ENCODE results near the gene GALE.
"Not testable (repeated sequence)": the region's sequence is repeated elsewhere in the genome, so short reads cannot be mapped to it uniquely, and the experiment has no call there.

The GALE gene

GRCh38 chr1:23791516-23792047 is 9.0 kb downstream of the GALE start:
- no peak for DNase-seq

GRCh38 chr1:23790696-23791515 is 9.6 kb downstream of the GALE start, which contains the start of gene LYPLA2:
Gene LYPLA2, plus strand, starts transcription at chr1:23791145. Its CDS starts 1,538 bp downstream, at chr1:23792683.
- no peak for DNase-seq

- DNase-seq = no peak
Measured at GRCh38 chr1:23788695-23789094, 11.9 kb downstream of the GALE start.

- no peak for DNase-seq
Measured at GRCh38 chr1:23787701-23788100, 12.9 kb downstream of the GALE start.

DNA sequence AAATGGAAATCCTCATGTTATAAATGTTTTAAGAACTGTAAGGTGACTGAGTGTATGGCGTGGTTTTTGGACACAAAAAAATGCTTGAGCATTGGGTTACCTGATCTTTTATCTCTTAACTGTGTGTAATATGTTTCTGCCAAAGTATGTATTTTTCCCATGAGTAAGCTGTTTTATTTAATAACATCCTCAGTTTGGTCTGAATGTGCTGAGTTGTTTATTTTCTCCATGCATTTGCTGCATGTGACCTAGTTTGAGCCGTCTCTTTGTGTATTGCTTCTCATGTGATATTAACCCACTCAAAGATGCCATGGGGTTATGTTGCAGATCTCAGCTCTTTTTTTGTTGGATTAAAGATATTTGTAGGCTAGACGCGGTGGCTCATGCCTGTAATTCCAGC is 15.7 kb downstream of the GALE start:
- no peak for DNase-seq

DNA sequence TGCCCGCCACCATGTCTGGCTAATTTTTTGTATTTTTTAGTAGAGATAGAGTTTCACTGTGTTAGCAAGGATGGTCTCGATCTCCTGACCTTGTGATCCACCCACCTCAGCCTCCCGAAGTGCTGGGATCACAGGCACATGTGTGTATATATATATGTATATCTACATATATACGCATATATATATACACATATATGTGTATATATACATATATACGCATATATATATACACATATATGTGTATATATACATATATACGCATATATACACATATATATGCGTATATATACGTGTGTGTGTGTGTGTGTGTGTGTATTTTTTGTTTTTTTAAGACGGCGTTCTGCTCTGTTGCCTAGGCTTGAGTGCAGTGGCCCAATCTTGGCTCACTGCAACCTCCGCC is 17.4 kb downstream of the GALE start:
- DNase-seq = not testable (repeated sequence)

DNA sequence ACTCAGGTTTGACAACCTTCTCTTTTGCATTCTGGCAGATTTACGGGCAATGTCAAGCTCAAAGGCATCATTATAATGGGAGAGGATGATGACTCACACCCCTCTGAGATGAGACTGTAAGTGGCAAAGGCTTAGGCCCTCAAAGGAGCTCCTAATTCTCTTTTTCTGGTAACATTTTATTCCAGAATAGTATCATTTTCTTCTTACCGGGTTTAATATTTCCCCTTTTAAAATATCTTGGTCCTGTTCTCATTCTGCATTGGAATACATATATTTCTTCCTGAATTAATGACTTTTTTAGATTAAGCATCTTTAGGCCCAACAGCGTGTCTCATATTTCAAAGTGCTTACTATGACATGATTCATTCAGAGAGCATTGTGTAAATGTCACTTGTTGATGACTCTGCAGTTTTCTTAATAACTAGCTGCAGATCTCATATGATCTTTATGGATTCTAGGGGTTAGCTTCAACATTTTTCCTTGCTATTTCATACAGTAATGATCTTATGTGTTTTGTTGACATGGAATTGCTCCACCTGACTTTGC is 20.7 kb downstream of the GALE start:
- DNase-seq = no peak

DNA sequence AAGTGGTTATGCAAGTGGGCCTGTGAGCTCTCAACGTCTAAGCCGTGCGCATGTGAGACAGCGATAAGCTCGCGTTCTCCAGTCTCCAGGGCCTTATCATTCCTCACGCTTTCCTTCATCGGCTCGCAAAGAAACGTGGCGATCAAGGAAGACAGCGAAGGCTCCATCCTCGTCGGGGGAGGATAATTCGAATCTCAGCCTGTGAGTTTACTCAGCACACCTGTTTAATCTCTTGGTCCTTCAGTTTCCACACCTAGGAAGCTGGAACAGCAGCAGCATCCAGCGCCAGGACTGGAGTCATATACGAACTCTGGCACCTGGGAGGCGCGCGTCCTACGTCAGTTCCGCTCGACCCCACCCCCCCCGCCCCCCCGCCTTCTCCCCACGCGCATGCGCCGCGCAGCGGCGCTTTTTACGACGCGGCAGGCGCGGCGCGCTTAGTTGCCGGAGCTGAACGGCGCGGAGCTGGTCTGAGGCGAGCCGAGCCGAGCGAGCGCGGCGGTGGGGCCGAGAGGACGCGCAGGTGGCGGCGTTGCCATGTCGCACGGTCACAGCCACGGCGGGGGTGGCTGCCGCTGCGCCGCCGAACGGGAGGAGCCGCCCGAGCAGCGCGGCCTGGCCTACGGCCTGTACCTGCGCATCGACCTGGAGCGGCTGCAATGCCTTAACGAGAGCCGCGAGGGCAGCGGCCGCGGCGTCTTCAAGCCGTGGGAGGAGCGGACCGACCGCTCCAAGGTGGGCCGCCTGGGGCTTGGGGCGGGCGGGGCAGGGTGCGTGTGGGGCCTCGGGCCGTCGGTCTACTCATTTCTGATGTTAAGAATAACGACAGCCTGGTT is 22.4 kb downstream of the GALE start, which contains the start of gene PITHD1:
PITHD1 (plus strand) TSS at position 440 of the 836 bp plus-strand sequence; CDS start at position 538, 98 bp downstream.
- peak; percentile 63 for DNase-seq

DNA sequence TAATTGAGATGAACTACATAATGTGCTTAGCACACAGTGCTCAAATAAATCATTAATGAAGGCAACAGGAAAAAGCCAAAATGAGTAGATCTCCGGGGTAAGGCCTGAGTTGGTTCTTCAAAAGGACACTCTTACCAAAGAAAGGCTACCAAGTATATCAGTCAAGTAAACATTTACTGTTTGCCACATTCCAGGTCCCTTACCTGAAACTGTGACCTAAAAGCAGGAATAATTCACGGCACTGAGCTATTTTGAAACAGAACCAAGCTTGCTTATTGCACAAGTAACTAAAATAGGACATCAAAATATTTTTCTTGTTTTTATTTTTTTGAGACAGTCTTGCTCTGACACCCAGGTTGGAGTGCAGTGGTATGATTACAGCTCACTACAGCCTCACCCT is 24.3 kb downstream of the GALE start:
- no peak for DNase-seq

GRCh38 chr1:23774174-23774880 is 26.2 kb downstream of the GALE start:
- no peak for DNase-seq

GRCh38 chr1:23772854-23773242 is 27.7 kb downstream of the GALE start:
- DNase-seq = no peak

GRCh38 chr1:23772049-23772853 is 28.3 kb downstream of the GALE start:
- no peak for DNase-seq

DNA sequence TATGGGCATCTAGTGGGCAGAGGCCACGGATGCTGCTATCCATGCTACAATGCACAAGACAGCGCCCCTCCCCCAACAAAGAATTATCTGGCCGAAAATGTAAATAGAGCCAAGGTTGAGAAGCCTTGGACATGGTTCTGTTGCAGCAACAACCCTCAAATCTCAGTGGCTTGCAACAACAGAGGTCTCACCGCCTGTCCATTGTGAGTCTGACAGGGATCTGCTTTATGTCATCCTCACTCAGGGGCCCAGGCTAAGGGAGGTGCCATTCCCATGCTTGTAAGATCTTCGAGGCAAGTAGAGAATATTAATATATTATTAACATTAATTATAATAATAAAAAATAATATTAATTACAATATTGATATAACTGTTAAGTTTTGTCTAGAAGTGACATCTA is 31.8 kb downstream of the GALE start:
- DNase-seq = no peak

DNA sequence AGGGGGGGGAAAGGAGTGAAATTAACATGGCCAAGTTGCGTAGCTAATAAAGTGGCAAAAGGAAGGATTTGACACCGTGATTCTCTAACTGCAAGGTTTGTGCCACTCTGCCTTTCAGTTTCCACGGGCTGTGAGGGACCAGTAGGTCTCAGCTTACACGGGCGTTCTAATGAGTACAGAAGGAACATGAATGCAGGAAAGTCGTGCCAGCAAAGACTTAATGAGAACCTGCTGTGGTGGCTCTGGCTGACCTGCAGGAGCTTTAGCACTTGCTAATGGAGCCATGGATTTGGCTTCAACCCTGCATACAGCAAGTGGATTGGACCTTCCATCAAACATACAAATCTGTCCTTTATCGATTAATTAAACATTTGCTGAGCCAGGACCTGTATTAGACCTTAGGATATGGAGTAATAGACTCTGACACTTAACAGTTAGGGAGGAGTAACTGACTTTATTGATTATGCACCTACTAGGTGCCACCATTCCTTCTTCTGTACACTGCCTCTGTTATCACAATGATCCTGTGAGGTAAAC is 37.4 kb downstream of the GALE start:
- no peak for DNase-seq

- no peak for DNase-seq
Measured at GRCh38 chr1:23759277-23759676, 41.3 kb downstream of the GALE start.

GRCh38 chr1:23757812-23758211 is 42.7 kb downstream of the GALE start:
- no peak for DNase-seq

DNA sequence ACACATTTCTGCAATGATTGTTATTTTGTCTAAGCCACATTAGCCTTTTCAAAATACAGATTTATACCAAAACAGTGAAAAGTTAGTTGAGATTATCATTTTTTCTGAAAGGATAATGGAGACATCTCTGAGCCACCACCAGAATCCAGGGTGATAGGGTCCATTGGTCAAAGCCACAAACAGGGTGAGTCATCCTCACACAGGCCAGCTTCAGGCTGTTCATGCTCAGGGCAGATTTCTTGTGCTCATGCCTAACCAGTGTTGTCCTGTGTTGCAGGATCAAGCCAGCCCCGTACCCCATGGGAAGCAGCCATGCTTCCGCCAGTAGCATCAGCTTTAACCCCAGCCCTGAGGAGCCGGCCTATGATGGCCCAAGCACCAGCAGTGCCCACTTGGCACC is 43.9 kb downstream of the GALE start:
- DNase-seq = no peak

GRCh38 chr1:23752909-23753308 is 47.6 kb downstream of the GALE start:
- no peak for DNase-seq

DNA sequence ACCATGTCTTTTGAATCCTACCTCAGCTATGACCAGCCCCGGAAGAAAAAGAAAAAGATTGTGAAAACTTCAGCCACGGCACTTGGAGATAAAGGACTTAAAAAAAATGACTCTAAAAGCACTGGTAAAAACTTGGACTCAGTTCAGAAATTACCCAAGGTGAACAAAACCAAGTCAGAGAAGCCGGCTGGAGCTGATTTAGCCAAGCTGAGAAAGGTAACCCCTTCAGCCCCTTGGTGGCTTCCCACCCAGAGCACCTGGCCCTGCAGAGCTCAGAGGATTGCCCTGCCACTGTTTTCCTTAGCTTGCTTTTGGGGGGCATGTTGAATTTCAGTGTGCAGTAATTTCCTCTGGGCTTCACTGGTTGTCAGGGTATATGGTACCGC is 48.7 kb downstream of the GALE start:
- no peak for DNase-seq

DNA sequence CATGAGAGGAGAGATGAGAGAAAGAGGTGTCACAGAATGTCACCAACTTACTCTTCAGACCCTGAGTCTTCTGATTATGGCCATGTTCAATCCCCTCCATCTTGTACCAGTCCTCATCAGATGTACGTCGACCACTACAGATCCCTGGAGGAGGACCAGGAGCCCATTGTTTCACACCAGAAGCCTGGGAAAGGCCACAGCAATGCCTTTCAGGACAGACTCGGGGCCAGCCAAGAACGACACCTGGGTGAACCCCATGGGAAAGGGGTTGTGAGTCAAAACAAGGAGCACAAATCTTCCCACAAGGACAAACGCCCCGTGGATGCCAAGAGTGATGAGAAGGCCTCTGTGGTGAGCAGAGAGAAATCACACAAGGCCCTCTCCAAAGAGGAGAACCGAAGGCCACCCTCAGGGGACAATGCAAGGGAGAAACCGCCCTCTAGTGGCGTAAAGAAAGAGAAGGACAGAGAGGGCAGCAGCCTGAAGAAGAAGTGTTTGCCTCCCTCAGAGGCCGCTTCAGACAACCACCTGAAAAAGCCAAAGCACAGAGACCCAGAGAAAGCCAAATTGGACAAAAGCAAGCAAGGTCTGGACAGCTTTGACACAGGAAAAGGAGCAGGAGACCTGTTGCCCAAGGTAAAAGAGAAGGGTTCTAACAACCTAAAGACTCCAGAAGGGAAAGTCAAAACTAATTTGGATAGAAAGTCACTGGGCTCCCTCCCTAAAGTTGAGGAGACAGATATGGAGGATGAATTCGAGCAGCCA is 49.3 kb downstream of the GALE start:
- DNase-seq = no peak

DNA sequence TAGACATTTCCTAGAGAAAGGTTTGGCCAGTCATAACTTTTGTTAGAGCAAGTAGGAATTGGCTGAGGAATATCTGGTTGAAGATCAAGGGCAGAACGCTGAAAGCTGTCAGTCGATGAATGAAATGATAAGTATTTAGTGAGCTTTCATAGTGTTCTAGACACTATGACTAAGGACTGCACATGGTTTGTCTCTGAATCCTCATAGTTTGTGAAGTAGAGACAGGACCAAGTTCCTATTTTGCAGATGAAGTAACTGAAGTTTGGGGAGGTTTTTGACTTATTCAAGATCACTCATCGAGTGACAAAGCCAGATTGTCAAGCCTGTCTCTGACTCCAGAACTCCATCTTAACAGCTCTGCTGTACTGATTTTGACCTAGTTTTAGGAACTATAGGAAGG is 52.5 kb downstream of the GALE start:
- no peak for DNase-seq
